HUES64 (cell line): Measurements from ENCODE around the gene COX7B.
"Not testable (repeated sequence)": the region's sequence is repeated elsewhere in the genome, so short reads cannot be mapped to it uniquely, and the experiment has no call there.

Source experiments
- H3K27ac ChIP-seq: 2 replicates; pipeline ENCODE4 v1.7.0; 2013; ENCODE audit warnings: low read depth, low read length, inconsistent platforms
- H3K27me3 ChIP-seq: 2 replicates; pipeline ENCODE4 v1.6.1; 2013; ENCODE audit warnings: mild to moderate bottlenecking, low read length; ENCODE audit not compliant: insufficient read depth
- H3K36me3 ChIP-seq: 2 replicates; pipeline ENCODE4 v1.6.1; 2013; ENCODE audit warnings: mild to moderate bottlenecking, low read length; ENCODE audit not compliant: insufficient read depth
- H3K4me1 ChIP-seq: 2 replicates; pipeline ENCODE4 v1.6.1; 2013; ENCODE audit warnings: mild to moderate bottlenecking, low read length, moderate library complexity; ENCODE audit not compliant: insufficient read depth
- H3K4me3 ChIP-seq: 2 replicates; pipeline ENCODE4 v1.5.1; 2013; ENCODE audit warnings: mild to moderate bottlenecking, low read length, moderate library complexity
- H3K9ac ChIP-seq: 2 replicates; pipeline ENCODE4 v1.6.1; 2013; ENCODE audit warnings: mild to moderate bottlenecking, low read depth, low read length
- H3K9me3 ChIP-seq: 2 replicates; pipeline ENCODE4 v1.6.1; 2013; ENCODE audit warnings: low read depth, low read length; ENCODE audit not compliant: insufficient read depth
- WGBS: fragments of 150-250, 120-280 bp; methylation state at CpG from one replicate; pipeline ENCODE4 v1.1.7; 2013; ENCODE audit warnings: missing lambda C conversion rate; 5-methylcytosine and 5-hydroxymethylcytosine counted together

Gene COX7B

DNA sequence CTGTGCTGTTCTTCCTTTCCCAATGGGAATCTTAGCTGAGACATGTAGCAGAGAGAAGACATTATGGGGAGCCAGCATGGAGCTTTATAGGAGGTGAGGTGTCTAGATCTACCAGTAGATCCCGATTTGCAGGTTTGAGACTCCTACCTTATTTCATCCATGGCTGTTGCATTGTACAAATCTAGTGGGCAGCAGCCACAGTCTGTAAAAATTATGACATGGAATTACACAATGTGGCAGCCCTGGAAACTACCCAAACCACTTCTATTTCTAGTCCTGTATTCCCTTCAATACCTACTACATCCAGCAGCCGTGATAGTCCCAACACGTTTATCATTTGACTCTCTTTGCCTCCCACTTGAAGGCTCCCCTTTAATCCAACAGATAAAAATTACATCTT, 19.3 kb downstream of the COX7B start:
- no peaks in the 10 kb centered on the region for H3K4me1 ChIP-seq
- WGBS = 100% methylated on average over 3 of the region's 3 CpGs
- no peaks in the 10 kb centered on the region for H3K36me3 ChIP-seq
- H3K9me3 ChIP-seq = no peaks in the 10 kb centered on the region
- H3K9ac ChIP-seq = no peak overlapping the region
- H3K27ac ChIP-seq = no peak overlapping the region
- H3K4me3 ChIP-seq = no peak overlapping the region
- H3K27me3 ChIP-seq = no peaks in the 10 kb centered on the region

DNA sequence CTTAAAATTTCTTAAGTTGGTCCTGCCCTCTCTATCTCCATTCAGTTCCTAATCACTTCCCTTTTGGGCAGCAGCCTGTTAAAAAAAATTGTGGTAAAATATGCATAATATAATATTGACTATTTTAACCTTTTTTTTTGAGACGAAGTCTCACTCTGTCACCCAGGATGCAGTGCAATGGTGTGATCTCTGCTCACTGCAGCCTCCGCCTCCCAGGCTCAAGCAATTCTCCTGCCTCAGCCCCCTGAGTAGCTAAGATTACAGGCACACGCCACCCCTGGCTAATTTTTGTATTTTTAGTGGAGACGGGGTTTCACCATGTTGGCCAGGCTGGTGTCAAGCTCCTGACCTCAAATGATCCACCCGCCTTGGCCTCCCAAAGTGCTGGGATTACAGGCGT, 20.1 kb downstream of the COX7B start:
- WGBS = 91% methylated on average over 6 of the region's 6 CpGs
- H3K27me3 ChIP-seq, H3K9ac ChIP-seq, H3K4me3 ChIP-seq, H3K27ac ChIP-seq, H3K4me1 ChIP-seq, H3K36me3 ChIP-seq, H3K9me3 ChIP-seq: not testable (repeated sequence)

DNA sequence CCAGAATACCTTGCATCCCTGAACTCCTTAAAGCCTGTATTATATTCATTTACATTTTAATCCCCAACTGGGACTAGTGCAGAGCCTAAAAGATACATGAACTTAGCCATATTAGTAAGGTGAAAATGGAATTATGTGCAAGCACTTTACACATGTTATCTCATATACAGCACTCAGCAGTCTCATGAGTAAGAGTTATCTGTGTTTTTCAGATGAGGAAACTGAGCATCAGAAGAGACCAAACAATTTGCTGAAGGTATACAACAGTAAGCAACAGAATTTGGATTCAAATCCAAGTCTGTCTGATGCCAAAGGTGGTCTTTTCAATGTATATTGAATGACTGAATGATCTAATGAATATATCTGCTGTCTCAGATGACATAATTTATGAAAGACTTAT, 23.5 kb downstream of the COX7B start:
- H3K9ac ChIP-seq = no peak overlapping the region
- no peaks in the 10 kb centered on the region for H3K27me3 ChIP-seq
- H3K36me3 ChIP-seq = no peaks in the 10 kb centered on the region
- no peak overlapping the region for H3K27ac ChIP-seq
- no peaks in the 10 kb centered on the region for H3K9me3 ChIP-seq
- H3K4me3 ChIP-seq = no peak overlapping the region
- no peaks in the 10 kb centered on the region for H3K4me1 ChIP-seq

DNA sequence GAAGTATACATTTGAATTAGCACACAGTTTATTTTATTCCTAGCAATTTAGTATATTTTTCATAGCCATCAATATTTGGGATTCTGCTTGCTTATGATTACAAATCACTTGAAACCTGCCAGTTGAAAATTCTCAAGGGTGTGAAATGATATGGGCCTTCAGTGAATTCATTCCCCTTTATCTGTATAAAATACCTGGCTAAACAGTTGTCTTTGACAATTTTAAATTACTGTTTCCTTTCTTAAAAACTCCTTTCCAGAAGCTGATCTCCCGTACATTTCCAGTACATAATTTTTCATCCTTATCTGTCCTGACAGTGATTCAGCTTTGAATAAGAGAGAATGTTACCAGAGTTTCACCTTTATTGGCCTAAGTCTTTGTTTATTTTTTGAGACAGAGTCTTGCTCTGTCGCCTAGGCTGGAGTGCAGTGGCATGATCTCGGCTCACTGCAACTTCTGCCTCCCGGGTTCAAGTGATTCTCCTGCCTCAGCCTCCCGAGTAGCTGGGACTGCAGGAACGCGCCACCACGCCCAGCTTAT, 25.1 kb downstream of the COX7B start:
- no peak overlapping the region for H3K9ac ChIP-seq
- no peak overlapping the region for H3K27ac ChIP-seq
- no peak overlapping the region for H3K4me3 ChIP-seq
- H3K9me3 ChIP-seq = no peaks in the 10 kb centered on the region
- H3K36me3 ChIP-seq = no peaks in the 10 kb centered on the region
- 95% methylated on average over 8 of the region's 8 CpGs for WGBS
- H3K27me3 ChIP-seq = no peaks in the 10 kb centered on the region
- no peaks in the 10 kb centered on the region for H3K4me1 ChIP-seq

- Histone ChIP-seq H3K36me3 (no peaks in the 10 kb centered on the region), H3K27ac (no peak overlapping the region), H3K4me1 (no peaks in the 10 kb centered on the region), H3K9me3 (no peaks in the 10 kb centered on the region), H3K4me3 (no peak overlapping the region), H3K9ac (no peak overlapping the region), H3K27me3 (no peaks in the 10 kb centered on the region)
- no CpG with 5 or more reads among the region's 3 CpGs for WGBS
Measured at GRCh38 chrX:77925764-77926163, 26.5 kb downstream of the COX7B start.

DNA sequence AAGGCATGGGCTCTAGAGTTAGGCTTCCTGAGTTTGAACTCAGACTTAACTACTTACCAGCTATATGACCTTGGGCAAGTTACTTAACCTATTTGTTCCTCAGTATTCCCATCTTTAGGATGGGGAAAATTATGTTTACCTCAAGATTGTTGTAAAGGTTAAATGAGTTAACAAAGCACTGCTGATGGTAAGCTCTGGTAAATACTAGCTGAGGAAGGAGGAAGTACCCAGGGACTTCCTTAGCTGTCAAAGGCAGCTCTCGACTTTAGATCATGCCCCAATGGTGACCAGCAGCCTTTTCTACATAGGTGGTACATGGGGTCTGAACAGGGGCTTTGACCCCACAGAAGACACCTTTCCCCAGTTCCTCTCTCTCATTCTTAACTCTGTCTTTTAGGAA, 31.3 kb downstream of the COX7B start:
- H3K36me3 ChIP-seq = no peaks in the 10 kb centered on the region
- no peaks in the 10 kb centered on the region for H3K27me3 ChIP-seq
- H3K9me3 ChIP-seq = no peaks in the 10 kb centered on the region
- H3K9ac ChIP-seq = no peak overlapping the region
- no peaks in the 10 kb centered on the region for H3K4me1 ChIP-seq
- WGBS = 71% methylated on average over 1 of the region's 1 CpG
- H3K4me3 ChIP-seq = no peak overlapping the region
- H3K27ac ChIP-seq = no peak overlapping the region

GRCh38 chrX:77935886-77936285, 36.6 kb downstream of the COX7B start:
- WGBS = no CpG with 5 or more reads among the region's 1 CpG
- no peak overlapping the region for H3K9ac ChIP-seq
- H3K36me3 ChIP-seq = no peaks in the 10 kb centered on the region
- H3K4me1 ChIP-seq = no peaks in the 10 kb centered on the region
- H3K9me3 ChIP-seq = no peaks in the 10 kb centered on the region
- H3K4me3 ChIP-seq = no peak overlapping the region
- no peak overlapping the region for H3K27ac ChIP-seq
- no peaks in the 10 kb centered on the region for H3K27me3 ChIP-seq

DNA sequence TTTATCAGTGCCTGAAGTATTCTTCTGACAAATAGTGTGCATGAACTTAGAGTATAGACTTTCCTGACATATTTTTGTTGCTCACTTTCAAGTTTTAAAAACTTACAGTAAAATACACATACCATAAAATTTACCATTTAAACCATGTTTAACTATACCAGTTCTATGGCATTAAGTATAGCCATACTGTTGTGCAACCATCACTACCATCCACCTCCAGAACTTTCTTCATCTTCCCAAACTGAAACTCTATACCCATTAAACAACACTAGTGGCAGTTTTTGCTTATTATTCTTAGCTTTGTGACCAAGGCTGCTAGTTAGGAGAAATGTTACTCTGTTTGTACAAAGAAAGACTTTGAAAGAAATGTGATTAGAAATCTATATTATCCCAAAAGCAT, 37.0 kb downstream of the COX7B start:
- Histone ChIP-seq H3K27me3 (no peaks in the 10 kb centered on the region), H3K4me3 (no peak overlapping the region), H3K9me3 (no peaks in the 10 kb centered on the region), H3K9ac (no peak overlapping the region), H3K4me1 (no peaks in the 10 kb centered on the region), H3K36me3 (no peaks in the 10 kb centered on the region), H3K27ac (no peak overlapping the region)

- 92% methylated on average over 2 of the region's 3 CpGs for WGBS
- H3K9me3 ChIP-seq = no peaks in the 10 kb centered on the region
- H3K9ac ChIP-seq = no peak overlapping the region
- no peaks in the 10 kb centered on the region for H3K4me1 ChIP-seq
- no peak overlapping the region for H3K4me3 ChIP-seq
- H3K27ac ChIP-seq = no peak overlapping the region
- no peaks in the 10 kb centered on the region for H3K36me3 ChIP-seq
- H3K27me3 ChIP-seq = no peaks in the 10 kb centered on the region
Measured at GRCh38 chrX:77937291-77937690, 38.0 kb downstream of the COX7B start.

DNA sequence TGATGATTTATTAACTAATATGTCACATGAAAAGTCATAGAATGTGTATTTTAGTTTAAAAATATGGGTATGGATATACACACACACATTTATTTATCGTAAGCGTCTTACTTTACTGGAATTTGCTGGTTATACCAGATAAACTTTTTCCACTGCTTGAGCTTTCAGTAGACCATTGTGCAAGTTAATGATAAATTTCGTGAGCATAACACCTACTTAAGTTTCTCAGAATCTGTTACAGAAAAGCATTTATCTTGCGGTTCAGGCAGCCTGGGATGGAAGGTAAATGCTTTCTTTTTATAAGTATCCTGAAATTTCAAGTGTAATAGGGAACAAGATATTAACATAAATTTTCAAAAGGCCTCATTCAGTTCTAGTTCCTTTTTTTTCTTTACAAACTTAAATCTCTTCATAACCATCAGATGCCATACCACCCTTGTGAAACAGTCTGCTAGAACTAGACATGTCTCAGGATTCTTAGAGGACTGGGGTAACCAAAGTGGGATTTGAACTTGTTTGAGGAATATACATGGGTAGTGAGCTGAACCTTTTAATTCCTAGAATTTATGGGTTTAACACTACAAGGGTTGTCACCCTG, 38.9 kb downstream of the COX7B start:
- H3K36me3 ChIP-seq = no peaks in the 10 kb centered on the region
- 100% methylated on average over 2 of the region's 4 CpGs for WGBS
- H3K9ac ChIP-seq = no peak overlapping the region
- H3K27me3 ChIP-seq = no peaks in the 10 kb centered on the region
- H3K4me1 ChIP-seq = no peaks in the 10 kb centered on the region
- no peak overlapping the region for H3K4me3 ChIP-seq
- H3K27ac ChIP-seq = no peak overlapping the region
- no peaks in the 10 kb centered on the region for H3K9me3 ChIP-seq

DNA sequence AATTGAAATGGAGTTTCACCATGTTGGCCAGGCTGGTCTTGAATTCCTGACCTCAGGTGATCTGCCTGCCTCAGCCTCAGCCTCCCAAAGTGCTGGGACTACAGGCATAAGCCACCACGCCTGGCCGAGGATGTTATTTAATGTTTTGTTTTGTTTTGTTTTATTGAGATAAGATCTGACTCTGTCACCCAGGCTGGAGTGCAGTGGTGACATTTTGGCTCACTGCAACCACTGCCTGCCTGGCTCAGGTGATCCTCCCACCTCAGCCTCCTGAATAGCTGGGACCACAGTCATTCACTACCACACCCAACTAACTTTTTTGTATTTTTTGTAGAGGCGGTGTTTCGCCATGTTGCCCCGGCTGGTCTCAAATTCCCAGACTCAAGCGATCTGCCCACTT, 45.8 kb downstream of the COX7B start:
- H3K9me3 ChIP-seq, H3K27me3 ChIP-seq, H3K4me3 ChIP-seq, H3K36me3 ChIP-seq, H3K27ac ChIP-seq, H3K9ac ChIP-seq, H3K4me1 ChIP-seq: not testable (repeated sequence)
- 91% methylated on average over 6 of the region's 6 CpGs for WGBS

DNA sequence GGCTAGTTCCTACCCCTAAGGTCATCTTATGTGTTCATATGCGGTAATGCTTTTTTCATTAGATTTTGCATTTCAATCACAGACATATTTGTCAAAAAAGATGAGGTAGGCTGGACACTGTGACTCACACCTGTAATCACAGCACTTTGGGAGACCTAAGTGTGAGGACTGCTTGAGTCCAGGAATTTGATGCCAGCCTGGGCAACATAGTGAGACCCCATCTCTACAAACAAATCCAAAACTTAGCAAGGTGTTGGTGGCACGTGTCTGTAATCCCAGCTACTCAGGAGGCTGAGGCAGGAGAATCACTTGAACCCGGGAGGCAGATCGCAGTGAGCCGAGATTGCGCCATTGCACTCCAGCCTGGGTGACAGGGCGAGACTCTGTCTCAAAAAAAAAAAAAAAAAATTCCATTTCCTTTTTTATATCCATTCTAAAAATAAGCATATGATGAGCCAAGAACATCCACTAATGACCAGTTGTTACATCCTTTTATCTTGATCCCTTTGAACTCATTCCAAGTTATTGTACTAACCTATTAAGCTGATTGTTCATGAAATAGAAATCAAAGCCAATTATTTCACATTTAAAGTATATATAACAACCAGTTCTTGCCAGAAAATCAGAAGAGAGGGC, 46.8 kb downstream of the COX7B start:
- 92% methylated on average over 7 of the region's 7 CpGs for WGBS

More for the DNA sequence above, 46.8 kb downstream of the COX7B start:
- Histone ChIP-seq H3K9ac (no peak overlapping the region), H3K36me3 (no peaks in the 10 kb centered on the region), H3K27me3 (no peaks in the 10 kb centered on the region), H3K27ac (no peak overlapping the region), H3K4me1 (no peaks in the 10 kb centered on the region), H3K4me3 (no peak overlapping the region), H3K9me3 (no peaks in the 10 kb centered on the region)
